HuH-7 (cell line): ENCODE data around the gene CNGB1.
"Not testable (repeated sequence)": the region's sequence is repeated elsewhere in the genome, so short reads cannot be mapped to it uniquely, and the experiment has no call there.

ENCODE experiments used
- DNase-seq: peaks from one replicate; pipeline ENCODE4 v3.0.0; 2011; ENCODE audit warnings: low spot score

Gene CNGB1

GRCh38 chr16:57855188-57855587 lies 115.7 kb downstream of the CNGB1 start:
- DNase-seq: no peak

DNA sequence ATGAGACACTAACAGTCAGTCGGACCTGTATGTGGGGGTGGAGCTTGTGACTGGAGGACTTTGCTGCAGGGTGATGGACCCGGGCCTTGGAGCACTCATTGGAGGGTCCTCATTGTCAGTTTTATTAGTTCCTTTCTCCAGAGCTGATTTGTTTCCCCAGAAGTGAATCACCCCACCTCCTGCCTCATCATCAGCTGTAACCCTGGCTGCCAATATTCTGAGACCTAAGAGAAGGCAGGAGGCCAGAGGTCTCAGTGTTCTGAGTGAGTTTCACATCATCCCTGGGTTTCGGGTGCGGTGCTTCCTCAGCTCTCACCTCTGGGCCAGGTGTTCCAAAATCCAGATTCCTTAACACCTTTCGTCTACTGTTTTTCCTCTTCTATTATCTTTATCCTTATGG lies 118.7 kb downstream of the CNGB1 start:
- DNase-seq: no peak

DNA sequence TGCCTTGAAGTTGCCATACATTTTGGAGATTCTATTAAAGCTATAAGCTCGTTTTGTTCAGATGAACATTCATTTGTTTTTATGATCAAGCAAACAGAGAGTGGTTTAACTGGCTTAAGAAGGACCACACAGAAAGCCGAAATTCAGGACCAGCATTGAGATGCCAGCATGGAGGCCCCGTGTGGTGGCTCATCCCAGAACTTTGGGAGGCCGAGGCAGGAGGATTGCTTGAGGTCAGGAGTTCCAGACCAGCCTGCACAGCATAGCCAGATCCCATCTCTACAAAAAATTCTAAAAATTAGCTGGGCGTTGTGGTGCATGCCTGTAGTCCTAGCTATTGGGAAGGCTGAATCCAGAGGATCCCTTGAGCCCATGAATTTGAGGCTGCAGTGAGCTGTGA lies 122.7 kb downstream of the CNGB1 start:
- DNase-seq: no peak

GRCh38 chr16:57846931-57847330 lies 124.0 kb downstream of the CNGB1 start:
- not testable (repeated sequence) for DNase-seq

DNA sequence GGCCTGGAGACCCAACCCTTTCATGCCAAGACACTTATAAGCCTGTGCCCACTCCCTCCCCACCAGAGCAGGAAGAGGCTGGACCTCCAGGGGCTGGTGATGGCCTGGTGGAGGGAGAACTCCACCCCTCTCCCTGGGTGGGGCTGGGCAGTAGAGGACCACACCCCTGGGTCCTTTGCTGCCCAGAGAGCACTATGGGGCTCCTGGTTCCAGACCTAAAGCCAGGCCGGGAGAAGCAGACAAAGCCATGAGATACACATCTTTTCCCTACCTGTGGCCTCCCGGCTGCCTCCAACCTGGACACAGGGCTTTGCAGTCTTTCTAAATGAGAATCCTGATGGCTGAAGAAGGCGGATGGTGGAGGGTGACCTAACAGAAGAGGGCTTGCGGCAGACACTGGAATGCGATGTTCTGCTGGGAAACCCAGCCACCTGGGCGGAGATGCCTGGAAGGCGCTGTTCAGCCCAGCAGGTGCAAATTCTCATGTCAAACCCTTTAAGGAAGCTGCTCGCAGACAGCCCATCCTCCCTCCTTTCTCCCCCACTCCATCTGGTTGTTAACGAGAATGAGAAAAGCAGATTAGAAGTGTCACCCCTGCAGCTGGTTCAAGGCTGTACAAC lies 124.7 kb downstream of the CNGB1 start:
- no peak for DNase-seq

- no peak for DNase-seq
These were observed 125.8 kb downstream of the CNGB1 start for GRCh38 chr16:57845115-57845514.

- DNase-seq: no peak
These were observed 126.4 kb downstream of the CNGB1 start for GRCh38 chr16:57844416-57845030.

DNA sequence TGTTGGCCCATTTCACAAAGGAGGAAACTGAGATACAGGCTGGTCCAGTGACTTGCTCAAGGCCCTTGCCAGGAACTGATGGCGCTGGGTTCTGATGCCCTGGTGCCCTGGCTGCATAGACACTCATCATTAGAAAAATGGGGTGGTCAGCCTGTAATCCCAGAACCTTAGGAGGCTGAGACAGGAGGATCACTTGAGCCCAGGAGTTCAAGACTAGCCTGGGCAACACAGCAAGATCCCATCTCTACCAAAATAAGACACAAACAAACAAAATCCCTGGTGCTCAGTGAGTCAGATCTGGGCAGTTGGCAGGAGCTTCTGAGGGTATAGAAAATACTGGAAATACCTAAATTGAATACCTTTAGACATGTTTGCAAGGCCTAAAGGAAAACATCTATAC lies 127.5 kb downstream of the CNGB1 start:
- DNase-seq: no peak

- no peak for DNase-seq
These were observed 128.3 kb downstream of the CNGB1 start for GRCh38 chr16:57842601-57843000.

GRCh38 chr16:57840833-57841232 lies 130.1 kb downstream of the CNGB1 start:
- no peak for DNase-seq

- no peak for DNase-seq
These were observed 132.8 kb downstream of the CNGB1 start for GRCh38 chr16:57838161-57838560.

DNA sequence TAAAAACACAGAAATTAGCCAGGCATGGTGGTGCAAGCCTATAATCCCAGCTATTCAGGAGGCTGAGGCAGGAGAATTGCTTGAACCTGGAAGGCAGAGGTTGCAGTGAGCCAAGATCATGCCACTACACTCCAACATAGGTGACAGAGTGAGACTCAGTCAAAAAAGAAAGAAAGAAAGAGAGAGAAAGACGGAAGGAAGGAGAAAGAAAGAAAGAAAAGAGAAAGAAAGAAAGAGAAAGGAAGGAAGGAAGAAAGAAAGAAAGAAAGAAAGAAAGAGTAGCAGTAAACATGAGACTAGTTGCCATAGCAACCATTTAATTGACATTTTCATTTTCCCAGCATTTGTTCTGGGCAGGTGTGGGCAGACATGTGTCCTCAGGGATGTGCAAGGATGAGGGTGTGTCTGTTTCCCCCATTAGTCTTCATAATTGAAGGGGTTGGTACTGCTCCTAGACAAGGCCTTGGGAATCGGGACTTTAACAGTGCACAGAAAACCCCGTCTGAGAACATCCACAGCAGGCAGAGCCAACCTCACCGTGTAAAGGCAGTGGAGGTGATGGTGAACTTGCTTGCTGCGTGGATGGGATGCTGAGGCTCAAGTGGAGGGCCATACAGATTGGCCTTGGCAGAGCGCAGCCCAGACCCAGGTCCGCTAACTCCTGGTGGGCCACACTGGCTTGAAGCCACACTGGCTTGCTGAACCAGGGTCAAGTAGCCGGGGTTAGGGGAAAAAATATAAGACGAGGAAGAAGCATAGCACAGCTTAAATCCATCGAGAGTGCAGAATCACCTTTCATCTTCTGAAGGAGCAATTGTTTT lies 133.4 kb downstream of the CNGB1 start:
- DNase-seq: no peak

GRCh38 chr16:57835439-57835838 lies 135.5 kb downstream of the CNGB1 start:
- not testable (repeated sequence) for DNase-seq

GRCh38 chr16:57834936-57835335 lies 136.0 kb downstream of the CNGB1 start:
- DNase-seq: no peak
